ENCODE data around the gene PLA2G4C.

- TF ChIP-seq, protein P1, sequence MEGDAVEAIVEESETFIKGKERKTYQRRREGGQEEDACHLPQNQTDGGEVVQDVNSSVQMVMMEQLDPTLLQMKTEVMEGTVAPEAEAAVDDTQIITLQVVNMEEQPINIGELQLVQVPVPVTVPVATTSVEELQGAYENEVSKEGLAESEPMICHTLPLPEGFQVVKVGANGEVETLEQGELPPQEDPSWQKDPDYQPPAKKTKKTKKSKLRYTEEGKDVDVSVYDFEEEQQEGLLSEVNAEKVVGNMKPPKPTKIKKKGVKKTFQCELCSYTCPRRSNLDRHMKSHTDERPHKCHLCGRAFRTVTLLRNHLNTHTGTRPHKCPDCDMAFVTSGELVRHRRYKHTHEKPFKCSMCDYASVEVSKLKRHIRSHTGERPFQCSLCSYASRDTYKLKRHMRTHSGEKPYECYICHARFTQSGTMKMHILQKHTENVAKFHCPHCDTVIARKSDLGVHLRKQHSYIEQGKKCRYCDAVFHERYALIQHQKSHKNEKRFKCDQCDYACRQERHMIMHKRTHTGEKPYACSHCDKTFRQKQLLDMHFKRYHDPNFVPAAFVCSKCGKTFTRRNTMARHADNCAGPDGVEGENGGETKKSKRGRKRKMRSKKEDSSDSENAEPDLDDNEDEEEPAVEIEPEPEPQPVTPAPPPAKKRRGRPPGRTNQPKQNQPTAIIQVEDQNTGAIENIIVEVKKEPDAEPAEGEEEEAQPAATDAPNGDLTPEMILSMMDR (IDR thresholded peaks at IDR 0.05; ENCODE audit: insufficient read depth, low read length, poor library complexity, severe bottlenecking) = no peak
- TF ChIP-seq EZH2phosphoT487 (conservative IDR thresholded peaks at IDR 0.05; ENCODE audit: low read length) = no peak
Measured at GRCh38 chr19:48023011-48023410, 87.6 kb downstream of the PLA2G4C start.
